SK-N-SH (cell line): ENCODE data around the gene OGFOD2. TPM values are rescaled to one million over a fixed set of nuclear protein-coding genes. Genes with fewer than 3 reads are reported as not detected.

Source experiments
- CTCF ChIA-PET: fragments of 300-600, 350-600 bp; formaldehyde crosslinking; extraction: SDS; loops from one replicate; lab custom pipeline; 2021; lab: Yijun Ruan, JAX
- POLR2A ChIA-PET: fragments of 350-600 bp; sonication (Branson Sonifier 250); formaldehyde crosslinking; extraction: SDS; loops from one replicate; lab custom pipeline; 2020; ENCODE audit warnings: antibody characterized with exemption, inconsistent platforms; lab: Yijun Ruan, JAX
- DNase-seq: peaks from one replicate; pipeline ENCODE4 v3.0.0; 2012
- H2AFZ ChIP-seq: fragments of 200-600 bp; sonication (generic); 2 replicates; pipeline ENCODE4 v1.8.1; 2016; ENCODE audit warnings: antibody characterized with exemption, mild to moderate bottlenecking, low read depth
- H3F3A ChIP-seq: fragments of 200-600 bp; sonication (generic); replicated peaks from 2 replicates; pipeline ENCODE3; 2016; ENCODE audit warnings: antibody characterized with exemption, mild to moderate bottlenecking; ENCODE audit not compliant: insufficient read depth
- H3K27ac ChIP-seq, 2 experiments: fragments of 200-500 bp in 1 of 2; fragments of 200-600 bp in 1 of 2; sonication (Bioruptor generic) in 1 of 2; sonication (generic), shearing (Covaris generic) in 1 of 2; 2 replicates each; pipeline versions ENCODE4 v1.5.1 to v1.6.1; 2014 to 2016; ENCODE audit warnings: low read depth in 2 of 2, inconsistent platforms in 1 of 2, low read length in 1 of 2, mild to moderate bottlenecking in 1 of 2, mixed read lengths in 1 of 2
- H3K27me3 ChIP-seq: fragments of 200-600 bp; sonication (generic), shearing (Covaris generic); 2 replicates; pipeline ENCODE4 v1.6.1; 2016; ENCODE audit warnings: mixed run types; ENCODE audit not compliant: insufficient read depth
- H3K36me3 ChIP-seq, 2 experiments: fragments of 200-500 bp in 1 of 2; fragments of 200-600 bp in 1 of 2; sonication (Bioruptor generic) in 1 of 2; sonication (generic) in 1 of 2; replicated peaks in 1 of 2; 2 replicates each; pipeline versions ENCODE3 to v1.5.1; 2014 to 2016; ENCODE audit warnings: low read length in 1 of 2, mild to moderate bottlenecking in 1 of 2; ENCODE audit not compliant: insufficient read depth in 2 of 2, control insufficient read depth in 1 of 2
- H3K4me1 ChIP-seq, 2 experiments: fragments of 200-500 bp in 1 of 2; fragments of 200-600 bp in 1 of 2; sonication (Bioruptor generic) in 1 of 2; sonication (generic), shearing (Covaris generic) in 1 of 2; 2 replicates each; pipeline versions ENCODE4 v1.5.1 to v1.6.1; 2014 to 2016; ENCODE audit warnings: low read depth in 1 of 2, low read length in 1 of 2, mixed run types in 1 of 2; ENCODE audit not compliant: insufficient read depth in 2 of 2, control insufficient read depth in 1 of 2
- H3K4me2 ChIP-seq: fragments of 200-600 bp; sonication (generic), shearing (Covaris generic); 2 replicates; pipeline ENCODE4 v1.6.1; 2017; ENCODE audit warnings: mixed run types
- H3K4me3 ChIP-seq, 2 experiments: fragments of 200-500 bp in 1 of 2; fragments of 200-600 bp in 1 of 2; sonication (Bioruptor generic) in 1 of 2; sonication (generic), shearing (Covaris generic) in 1 of 2; 2 replicates each; pipeline versions ENCODE4 v1.5.1 to v1.8.1; 2014 to 2016; ENCODE audit warnings: low read depth in 2 of 2, inconsistent platforms in 1 of 2, low read length in 1 of 2, mild to moderate bottlenecking in 1 of 2, mixed read lengths in 1 of 2, moderate library complexity in 1 of 2
- H3K79me2 ChIP-seq: fragments of 200-600 bp; sonication (generic); 2 replicates; pipeline ENCODE4 v1.8.1; 2017; ENCODE audit warnings: mild to moderate bottlenecking; ENCODE audit not compliant: insufficient read depth
- H3K9ac ChIP-seq: fragments of 200-600 bp; sonication (generic); 2 replicates; pipeline ENCODE4 v1.6.1; 2017; ENCODE audit warnings: mixed run types
- H3K9me2 ChIP-seq: fragments of 200-600 bp; sonication (generic); 2 replicates; pipeline ENCODE4 v1.6.1; 2017; ENCODE audit warnings: mixed run types
- H3K9me3 ChIP-seq: fragments of 200-600 bp; sonication (generic); 2 replicates; pipeline ENCODE4 v1.6.1; 2017; ENCODE audit warnings: mixed run types, mild to moderate bottlenecking, moderate library complexity
- H4K20me1 ChIP-seq: fragments of 200-600 bp; sonication (generic); 2 replicates; pipeline ENCODE4 v1.6.1; 2017; ENCODE audit warnings: mild to moderate bottlenecking, mixed run types; ENCODE audit not compliant: insufficient read depth
- ELF1 ChIP-seq: IDR thresholded peaks from 2 replicates; pipeline ENCODE4 v1.4.0; 2012
- EP300 ChIP-seq, 2 experiments: IDR thresholded peaks; 2 replicates each; pipeline versions ENCODE4 v1.4.0 to v1.6.1; 2012; ENCODE audit warnings: borderline replicate concordance in 1 of 2, low read depth in 1 of 2, low read length in 1 of 2
- EZH2phosphoT487 ChIP-seq: fragments of 200-600 bp; sonication (generic); IDR thresholded peaks from 2 replicates; pipeline ENCODE4 v1.6.1; 2017; ENCODE audit warnings: low read depth, mixed run types, mild to moderate bottlenecking, antibody characterized with exemption, moderate library complexity, borderline replicate concordance
- FOSL2 ChIP-seq: IDR thresholded peaks from 2 replicates; pipeline ENCODE4 v1.4.0; 2012; ENCODE audit warnings: low read depth, mild to moderate bottlenecking, moderate library complexity, borderline replicate concordance
- FOXJ3 ChIP-seq: sonication (generic); formaldehyde crosslinking; IDR thresholded peaks from 2 replicates; pipeline ENCODE4 v1.5.1; 2020; ENCODE audit warnings: mild to moderate bottlenecking, missing genetic modification reagents
- FOXM1 ChIP-seq: IDR thresholded peaks from 2 replicates; pipeline ENCODE4 v1.4.0; 2012; ENCODE audit warnings: low read depth, mild to moderate bottlenecking
- GABPA ChIP-seq: IDR thresholded peaks from 2 replicates; pipeline ENCODE4 v1.4.0; 2012; ENCODE audit warnings: low read depth, mild to moderate bottlenecking
- GATA2 ChIP-seq: sonication (generic); formaldehyde crosslinking; IDR thresholded peaks from 2 replicates; pipeline ENCODE4 v1.5.0; 2020; ENCODE audit warnings: mild to moderate bottlenecking, missing genetic modification reagents
- IRF3 ChIP-seq: fragments of 150-350 bp; IDR thresholded peaks from 2 replicates; pipeline ENCODE4 v1.6.1; 2016; ENCODE audit warnings: mild to moderate bottlenecking, low read depth, low read length
- JUND ChIP-seq: IDR thresholded peaks from 2 replicates; pipeline ENCODE4 v1.4.0; 2012
- MAX ChIP-seq: IDR thresholded peaks from 2 replicates; pipeline ENCODE4 v1.4.0; 2012; ENCODE audit warnings: low read depth
- MEF2A ChIP-seq: IDR thresholded peaks from 2 replicates; pipeline ENCODE4 v1.4.0; 2012; ENCODE audit warnings: low read depth, borderline replicate concordance
- MXI1 ChIP-seq: IDR thresholded peaks from 2 replicates; pipeline ENCODE4 v1.6.1; 2012; ENCODE audit warnings: mild to moderate bottlenecking, low read depth, low read length, improper control_type of control experiment
- NFIC ChIP-seq: IDR thresholded peaks from 2 replicates; pipeline ENCODE4 v1.4.0; 2012; ENCODE audit warnings: borderline replicate concordance
- NRF1 ChIP-seq: IDR thresholded peaks from 2 replicates; pipeline ENCODE4 v1.6.1; 2012; ENCODE audit warnings: low read depth, mild to moderate bottlenecking, low read length
- PBX3 ChIP-seq: IDR thresholded peaks from 2 replicates; pipeline ENCODE4; 2012
- POLR2AphosphoS5 ChIP-seq: IDR thresholded peaks from 2 replicates; pipeline ENCODE4 v1.6.1; 2012; ENCODE audit warnings: low read depth, low read length
- RAD21 ChIP-seq: IDR thresholded peaks from 2 replicates; pipeline ENCODE4 v1.6.1; 2012; ENCODE audit warnings: mild to moderate bottlenecking, low read length
- RCOR1 ChIP-seq: fragments of 150-350 bp; IDR thresholded peaks from 2 replicates; pipeline ENCODE4 v1.6.1; 2017; ENCODE audit warnings: antibody characterized with exemption, low read length
- RFX5 ChIP-seq: IDR thresholded peaks from 2 replicates; pipeline ENCODE4 v1.6.1; 2012; ENCODE audit warnings: mild to moderate bottlenecking, improper control_type of control experiment, low read length
- RXRA ChIP-seq: IDR thresholded peaks from 2 replicates; pipeline ENCODE4 v1.4.0; 2012; ENCODE audit warnings: low read depth, mild to moderate bottlenecking, borderline replicate concordance
- SIN3A ChIP-seq: IDR thresholded peaks from 2 replicates; pipeline ENCODE4 v1.6.1; 2012; ENCODE audit warnings: low read depth, mild to moderate bottlenecking, low read length, moderate library complexity, borderline replicate concordance
- TAF1 ChIP-seq: IDR thresholded peaks from 2 replicates; pipeline ENCODE4 v1.6.1; 2012; ENCODE audit warnings: low read depth, mild to moderate bottlenecking, low read length, moderate library complexity, borderline replicate concordance
- TCF12 ChIP-seq: IDR thresholded peaks from 2 replicates; pipeline ENCODE4 v1.4.0; 2012
- TEAD4 ChIP-seq: IDR thresholded peaks from 2 replicates; pipeline ENCODE4 v1.4.0; 2012; ENCODE audit warnings: mild to moderate bottlenecking, borderline replicate concordance; ENCODE audit not compliant: insufficient read depth
- WGBS: methylation state at CpG from one replicate; pipeline ENCODE4 v1.1.6; 2017; ENCODE audit warnings: low lambda C conversion rate; 5-methylcytosine and 5-hydroxymethylcytosine counted together
- polyA plus RNA-seq, 3 experiments: library from polyadenylated mRNA; depleted of rRNA; stranded (reverse); fragments of >200 nt; gene quantifications; 2 replicates each; pipeline ENCODE4 v1.2.3, GENCODE V29; 2012
- TF ChIP-seq, protein P1 (sequence below): IDR thresholded peaks from 2 replicates; pipeline ENCODE4 v1.6.1; 2012; ENCODE audit warnings: mild to moderate bottlenecking, low read depth, low read length, moderate library complexity
- TF ChIP-seq, protein P2 (sequence below): fragments of 150-350 bp; IDR thresholded peaks from 2 replicates; pipeline ENCODE4 v1.6.1; 2017; ENCODE audit warnings: antibody characterized with exemption, low read length, low read depth, borderline replicate concordance

Gene OGFOD2
- polyA plus RNA-seq, 1 of the 3 experiments (the other 2 are of a cell fraction): 22.0 TPM

DNA sequence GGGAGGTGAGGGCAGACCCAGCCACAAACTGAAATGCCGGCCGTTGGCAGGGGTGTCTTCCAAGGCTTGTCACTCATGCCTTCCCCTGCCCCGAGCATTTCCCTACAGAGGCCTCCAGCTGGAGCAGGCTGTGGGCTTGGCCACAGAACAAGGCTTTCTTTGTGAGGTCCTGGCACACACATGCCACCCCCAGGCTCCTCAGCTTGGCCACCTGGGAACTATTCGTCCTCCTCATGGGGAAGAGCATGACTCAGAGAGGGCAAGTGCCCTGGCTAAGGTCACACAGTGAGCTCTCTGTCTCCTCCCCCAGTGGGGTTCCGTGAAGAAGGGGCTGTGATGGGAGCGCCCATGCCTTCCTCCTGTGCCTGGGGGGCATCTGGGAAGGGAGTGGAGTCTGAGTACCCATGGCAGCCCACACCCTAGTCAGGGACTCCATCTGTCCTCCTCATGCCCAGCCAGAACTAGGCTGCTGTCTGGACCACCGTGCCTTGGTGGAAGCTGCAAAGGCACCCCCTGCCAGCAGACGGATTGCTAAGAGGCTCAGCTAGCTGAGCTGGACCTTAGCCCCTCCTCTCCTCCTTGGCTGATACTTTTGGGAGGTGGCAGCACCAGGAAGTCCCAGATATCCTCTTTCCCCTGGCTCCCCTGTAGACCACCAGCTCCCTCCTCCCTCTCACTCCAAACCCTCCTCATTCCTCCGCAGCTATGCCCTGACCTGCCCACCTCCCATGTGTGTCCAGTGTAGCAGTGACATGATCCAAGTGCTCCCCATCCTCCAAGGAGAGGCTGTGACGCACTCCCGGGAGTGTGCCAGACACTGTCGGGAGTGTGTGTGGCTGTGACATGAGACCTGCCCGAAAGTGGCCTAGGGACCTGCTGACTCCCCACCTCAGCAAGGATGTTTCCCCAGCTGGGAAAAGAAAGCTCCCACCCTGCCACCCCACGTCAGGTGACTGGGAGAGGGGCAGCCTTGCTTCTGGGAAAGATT, 30.1 kb upstream of the OGFOD2 start:
- no peaks in the 10 kb centered on the region for H3K36me3 ChIP-seq
- peak overlapping the region in 1 of 2 experiments; percentile 45; a peak in 2 of 4 replicates for H3K27ac ChIP-seq
- no peak overlapping the region for H3K4me3 ChIP-seq
- WGBS: 62% methylated on average over 12 of the region's 14 CpGs
- H3K9me2 ChIP-seq: no peaks in the 10 kb centered on the region
- no peak overlapping the region; the same call in 1 of the 2 replicates for H3K4me2 ChIP-seq
- no peaks in the 10 kb centered on the region for H3K27me3 ChIP-seq
- H3F3A ChIP-seq: peaks cover 16% of the 10 kb centered on the region
- no peak for DNase-seq
- no peaks in the 10 kb centered on the region for H4K20me1 ChIP-seq
- H2AFZ ChIP-seq: no peak overlapping the region
- H3K79me2 ChIP-seq: no peaks in the 10 kb centered on the region
- H3K4me1 ChIP-seq: peaks cover 0 to 31% of the 10 kb centered on the region in 2 experiments; a peak in 2 of 4 replicates
- no peaks in the 10 kb centered on the region for H3K9me3 ChIP-seq
- no peak overlapping the region for H3K9ac ChIP-seq
- POLR2A ChIA-PET: no interaction called here
- CTCF ChIA-PET: interaction anchor here (0.7 to 13.7 kb wide), 5 partner anchors 11 to 151 kb away, joined by 3 to 148 read pairs (median 5); no protein-coding TSS in a partner anchor
- TF ChIP-seq PBX3: peak; percentile 50
- peak in 1 of 2 experiments; percentile 15; a peak in 1 of 4 replicates for TF ChIP-seq EP300 (IDR thresholded peaks at IDR 0.05; ENCODE audit: borderline replicate concordance in 1 of 2, low read depth in 1 of 2, low read length in 1 of 2)
- no peak for TF ChIP-seq MXI1
- TF ChIP-seq NRF1: no peak
- no peak for TF ChIP-seq SIN3A
- no peak for TF ChIP-seq GABPA
- TF ChIP-seq NFIC: peak; percentile 29; the same call in 1 of the 2 replicates
- TF ChIP-seq, protein P1, sequence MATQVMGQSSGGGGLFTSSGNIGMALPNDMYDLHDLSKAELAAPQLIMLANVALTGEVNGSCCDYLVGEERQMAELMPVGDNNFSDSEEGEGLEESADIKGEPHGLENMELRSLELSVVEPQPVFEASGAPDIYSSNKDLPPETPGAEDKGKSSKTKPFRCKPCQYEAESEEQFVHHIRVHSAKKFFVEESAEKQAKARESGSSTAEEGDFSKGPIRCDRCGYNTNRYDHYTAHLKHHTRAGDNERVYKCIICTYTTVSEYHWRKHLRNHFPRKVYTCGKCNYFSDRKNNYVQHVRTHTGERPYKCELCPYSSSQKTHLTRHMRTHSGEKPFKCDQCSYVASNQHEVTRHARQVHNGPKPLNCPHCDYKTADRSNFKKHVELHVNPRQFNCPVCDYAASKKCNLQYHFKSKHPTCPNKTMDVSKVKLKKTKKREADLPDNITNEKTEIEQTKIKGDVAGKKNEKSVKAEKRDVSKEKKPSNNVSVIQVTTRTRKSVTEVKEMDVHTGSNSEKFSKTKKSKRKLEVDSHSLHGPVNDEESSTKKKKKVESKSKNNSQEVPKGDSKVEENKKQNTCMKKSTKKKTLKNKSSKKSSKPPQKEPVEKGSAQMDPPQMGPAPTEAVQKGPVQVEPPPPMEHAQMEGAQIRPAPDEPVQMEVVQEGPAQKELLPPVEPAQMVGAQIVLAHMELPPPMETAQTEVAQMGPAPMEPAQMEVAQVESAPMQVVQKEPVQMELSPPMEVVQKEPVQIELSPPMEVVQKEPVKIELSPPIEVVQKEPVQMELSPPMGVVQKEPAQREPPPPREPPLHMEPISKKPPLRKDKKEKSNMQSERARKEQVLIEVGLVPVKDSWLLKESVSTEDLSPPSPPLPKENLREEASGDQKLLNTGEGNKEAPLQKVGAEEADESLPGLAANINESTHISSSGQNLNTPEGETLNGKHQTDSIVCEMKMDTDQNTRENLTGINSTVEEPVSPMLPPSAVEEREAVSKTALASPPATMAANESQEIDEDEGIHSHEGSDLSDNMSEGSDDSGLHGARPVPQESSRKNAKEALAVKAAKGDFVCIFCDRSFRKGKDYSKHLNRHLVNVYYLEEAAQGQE: no peak
- TF ChIP-seq POLR2AphosphoS5: no peak
- TF ChIP-seq, protein P2, sequence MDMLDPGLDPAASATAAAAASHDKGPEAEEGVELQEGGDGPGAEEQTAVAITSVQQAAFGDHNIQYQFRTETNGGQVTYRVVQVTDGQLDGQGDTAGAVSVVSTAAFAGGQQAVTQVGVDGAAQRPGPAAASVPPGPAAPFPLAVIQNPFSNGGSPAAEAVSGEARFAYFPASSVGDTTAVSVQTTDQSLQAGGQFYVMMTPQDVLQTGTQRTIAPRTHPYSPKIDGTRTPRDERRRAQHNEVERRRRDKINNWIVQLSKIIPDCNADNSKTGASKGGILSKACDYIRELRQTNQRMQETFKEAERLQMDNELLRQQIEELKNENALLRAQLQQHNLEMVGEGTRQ: no peak
- no peak for TF ChIP-seq RXRA
- peak; percentile 80 for TF ChIP-seq TCF12
- TF ChIP-seq MEF2A: no peak
- 0 out of 2 replicates have a peak, but pooled peaks have one; percentile 41 for TF ChIP-seq MAX
- TF ChIP-seq FOXM1: no peak
- TF ChIP-seq TAF1: no peak
- no peak for TF ChIP-seq EZH2phosphoT487
- no peak for TF ChIP-seq RFX5
- no peak for TF ChIP-seq JUND
- no peak for TF ChIP-seq TEAD4
- no peak for TF ChIP-seq IRF3
- no peak for TF ChIP-seq ELF1
- TF ChIP-seq GATA2: no peak
- no peak for TF ChIP-seq FOXJ3 (CRISPR knock-in tag)
- no peak for TF ChIP-seq RAD21
- TF ChIP-seq FOSL2: peak; percentile 38; the same call in 1 of the 2 replicates
- TF ChIP-seq RCOR1: no peak
